GM12878 (cell line): ENCODE results near the gene AIF1. TPM values are rescaled to one million over a fixed set of nuclear protein-coding genes. Genes with fewer than 3 reads are reported as not detected.

Experiments
- ATAC-seq: fragments of 200-7000 bp; cut with Tn5 transposase; 3 replicates; pipeline ENCODE4 v1.9.1; 2020; ENCODE audit warnings: mild to moderate bottlenecking, moderate library complexity
- BruUV-seq: library from RNA; stranded (reverse); fragments of 400-500 nt; replicated peaks from 2 replicates; lab custom pipeline; 2021; lab: Mats Ljungman, UMichigan
- CTCF ChIA-PET: fragments of 300-600 bp; sonication (Branson Sonifier 250); formaldehyde crosslinking; extraction: SDS; loops from one replicate; lab custom pipeline; 2021; ENCODE audit warnings: inconsistent platforms; lab: Yijun Ruan, JAX
- POLR2A ChIA-PET: fragments of 350-600 bp; formaldehyde crosslinking; extraction: SDS; loops from one replicate; lab custom pipeline; 2021; ENCODE audit warnings: inconsistent platforms; lab: Charles Lee
- RAD21 ChIA-PET: fragments of 300-600 bp; sonication (Branson Sonifier 250); formaldehyde crosslinking; loops from one replicate; lab custom pipeline; 2023; ENCODE audit warnings: antibody characterized with exemption; ENCODE audit not compliant: unreplicated experiment; lab: Charles Lee
- SMC1A ChIA-PET: fragments of 300-600 bp; sonication (Branson Sonifier 250); formaldehyde crosslinking; loops from one replicate; lab custom pipeline; 2023; ENCODE audit not compliant: unreplicated experiment, uncharacterized antibody; lab: Charles Lee
- DNase-seq: peaks from one replicate; pipeline ENCODE4 v3.0.0-alpha.2; 2011; ENCODE audit warnings: low read depth, low spot score
- FAIRE-seq: peaks from 3 replicates; lab custom pipeline; 2011; peaks lifted over from hg19 to GRCh38; lab: Jason Lieb, UNC
- H2AFZ ChIP-seq: 2 replicates; pipeline ENCODE4 v1.6.0; 2011; ENCODE audit warnings: low read depth, low read length, control low read depth; ENCODE audit not compliant: control insufficient read depth
- H3K27ac ChIP-seq: 2 replicates; pipeline ENCODE4 v1.5.1; 2011; ENCODE audit warnings: control low read depth; ENCODE audit not compliant: control insufficient read depth, insufficient read depth
- H3K27me3 ChIP-seq, 2 experiments: replicated peaks in 1 of 2; 2 replicates each; pipeline versions ENCODE4 v1.6.0 to v1.6.1; 2011; ENCODE audit warnings: low read length in 1 of 2; ENCODE audit not compliant: control insufficient read depth in 2 of 2, insufficient read depth in 2 of 2
- H3K36me3 ChIP-seq, 2 experiments: 2 replicates each; pipeline ENCODE4 v1.5.1; 2011; ENCODE audit warnings: low read length in 1 of 2; ENCODE audit not compliant: control insufficient read depth in 2 of 2, insufficient read depth in 2 of 2
- H3K4me1 ChIP-seq: 2 replicates; pipeline ENCODE4 v1.6.1; 2011; ENCODE audit warnings: mild to moderate bottlenecking, low read length, moderate library complexity, mixed read lengths; ENCODE audit not compliant: control insufficient read depth, insufficient read depth
- H3K4me2 ChIP-seq: 2 replicates; pipeline ENCODE4 v1.6.0; 2011; ENCODE audit warnings: control low read depth; ENCODE audit not compliant: control insufficient read depth, insufficient read depth
- H3K4me3 ChIP-seq: fragments of 200-600 bp; sonication (generic); 2 replicates; pipeline ENCODE4 v1.5.1; 2016
- H3K79me2 ChIP-seq: 2 replicates; pipeline ENCODE4 v1.6.0; 2011; ENCODE audit warnings: low read length; ENCODE audit not compliant: control insufficient read depth, insufficient read depth
- H3K9ac ChIP-seq: 2 replicates; pipeline ENCODE4 v1.8.0; 2011; ENCODE audit warnings: low read length, control low read depth, mixed read lengths; ENCODE audit not compliant: control insufficient read depth, insufficient read depth
- H3K9me3 ChIP-seq: replicated peaks from 3 replicates; pipeline ENCODE4 v1.5.1; 2011; ENCODE audit warnings: mild to moderate bottlenecking, low read length; ENCODE audit not compliant: control insufficient read depth, insufficient read depth
- H4K20me1 ChIP-seq: 2 replicates; pipeline ENCODE4 v1.6.0; 2011; ENCODE audit not compliant: control insufficient read depth, insufficient read depth
- BMI1 ChIP-seq: fragments of 450-650 bp; IDR thresholded peaks from 2 replicates; pipeline ENCODE4 v1.6.1; 2016; ENCODE audit warnings: mild to moderate bottlenecking, moderate library complexity, borderline replicate concordance
- BRCA1 ChIP-seq: IDR thresholded peaks from 2 replicates; pipeline ENCODE4 v1.6.1; 2011; ENCODE audit warnings: low read depth, low read length, improper control_type of control experiment
- FOS ChIP-seq: IDR thresholded peaks from 3 replicates; pipeline ENCODE4 v1.6.1; 2011; ENCODE audit warnings: borderline replicate concordance; ENCODE audit not compliant: insufficient read length; ENCODE audit errors: extremely low read depth
- MYC ChIP-seq: IDR thresholded peaks from 2 replicates; pipeline ENCODE4 v1.6.1; 2011; ENCODE audit warnings: mild to moderate bottlenecking, low read length, moderate library complexity, inconsistent platforms; ENCODE audit not compliant: insufficient read depth, insufficient replicate concordance, insufficient read length, severe bottlenecking
- PKNOX1 ChIP-seq: fragments of 450-650 bp; IDR thresholded peaks from 2 replicates; pipeline ENCODE4 v1.6.1; 2016; ENCODE audit warnings: mild to moderate bottlenecking
- RAD21 ChIP-seq: IDR thresholded peaks from 2 replicates; pipeline ENCODE4 v1.6.1; 2011; ENCODE audit warnings: mild to moderate bottlenecking, low read depth, low read length, moderate library complexity; ENCODE audit not compliant: insufficient read depth
- RELA ChIP-seq: fragments of 450-650 bp; IDR thresholded peaks from 2 replicates; pipeline ENCODE4 v1.8.0; 2014; ENCODE audit warnings: borderline replicate concordance; ENCODE audit not compliant: partially characterized antibody
- RUNX3 ChIP-seq: IDR thresholded peaks from 2 replicates; pipeline ENCODE4 v1.6.1; 2012; ENCODE audit warnings: low read length, inconsistent platforms
- SMARCA5 ChIP-seq: fragments of 450-650 bp; IDR thresholded peaks from 2 replicates; pipeline ENCODE4 v1.6.1; 2017; ENCODE audit warnings: mild to moderate bottlenecking
- SMC3 ChIP-seq: IDR thresholded peaks from 2 replicates; pipeline ENCODE4 v1.6.1; 2011; ENCODE audit warnings: low read length, improper control_type of control experiment, borderline replicate concordance
- WGBS: methylation state at CpG from one replicate; pipeline ENCODE4 v1.1.6; 2016; ENCODE audit warnings: low lambda C conversion rate; ENCODE audit not compliant: insufficient replicate concordance, insufficient coverage; ENCODE audit errors: missing lambda C conversion rate; 5-methylcytosine and 5-hydroxymethylcytosine counted together
- in situ Hi-C: fragments of 300-500 bp; cut with MboI; formaldehyde crosslinking; loops from 9 replicates; pipeline ENCODE4 v1.14.3; 2018; ENCODE audit warnings: mixed read lengths
- intact Hi-C: fragments of 100-400 bp; cut with micrococcal nuclease; formaldehyde crosslinking; loops from one replicate; pipeline ENCODE4 v1.14.2; 2022; ENCODE audit not compliant: unreplicated experiment
- polyA plus RNA-seq, 11 experiments: library from polyadenylated mRNA; depleted of rRNA in 4 of 11; unstranded in 6 of 11; stranded (reverse) in 5 of 11; fragments of >200 nt; fragmentation: Nextera tagmentation in 4 of 11; fragmentation: Illumina TruSeq in 1 of 11; extraction: Ambion mirVana in 4 of 11; extraction: Trizol in 1 of 11; gene quantifications; 1 replicate in 1 of 11; 2 replicates in 10 of 11; pipeline versions ENCODE4 v1.2.1 to v1.2.3, GENCODE V29; 2011 to 2016; ENCODE audit warnings: inconsistent platforms in 2 of 11, missing spikeins in 2 of 11, low read depth in 1 of 11
- total RNA-seq, 4 experiments: library from RNA; depleted of rRNA in 3 of 4; stranded (reverse); fragments of >200 nt in 3 of 4; fragmentation: Illumina TruSeq in 1 of 4; extraction: Trizol in 1 of 4; gene quantifications; 2 replicates each; pipeline versions ENCODE4 v1.2.1 to v1.2.3, GENCODE V29; 2013 to 2021
- TF ChIP-seq, protein P1 (sequence below), 3 experiments: IDR thresholded peaks in 2 of 3; conservative IDR thresholded peaks in 1 of 3; 2 replicates each; pipeline ENCODE4 v1.5.1; 2011; ENCODE audit warnings: low read depth in 3 of 3, low read length in 3 of 3, mild to moderate bottlenecking in 3 of 3, control low read depth in 2 of 3, moderate library complexity in 2 of 3, inconsistent platforms in 1 of 3, mixed read lengths in 1 of 3; ENCODE audit not compliant: control insufficient read depth in 2 of 3, insufficient read depth in 1 of 3; ENCODE audit errors: extremely low read depth in 1 of 3

Gene AIF1
- total and polyA plus RNA-seq, 10 of the 15 experiments (the other 5 are each of a cell fraction or from before 2014, with no cell fraction given), result 1.9 to 256 (median 134) TPM

GRCh38 chr6:31597006-31597405 is 18.0 kb upstream of the AIF1 start:
- ChIA-PET POLR2A (interaction anchor here (0.9 to 8.5 kb wide), 8 partner anchors 16 to 68 kb away, joined by 3 to 282 read pairs (median 12); partner anchors contain the start of genes ATP6V1G2, DDX39B, GPANK1 and LST1), SMC1A (interaction anchor here (0.6 to 45.5 kb wide), 10 partner anchors 15 to 236 kb away, joined by 3 to 1989 read pairs (median 6); partner anchors contain the start of genes AIF1, ATP6V1G2, DDX39B and LST1), CTCF (interaction anchor here (0.7 to 31.0 kb wide), 15 partner anchors 10 to 699 kb away, joined by 3 to 2098 read pairs (median 4); partner anchors contain the start of genes AIF1, ATP6V1G2, C6orf47 and DDX39B), RAD21 (interaction anchor here (1.3 to 12.5 kb wide), 7 partner anchors 16 to 234 kb away, joined by 4 to 668 read pairs (median 66); partner anchors contain the start of genes AIF1, ATP6V1G2, C6orf47 and DDX39B)
- Histone ChIP-seq H3K27me3 (no peaks in the 10 kb centered on the region), H3K36me3 (no peaks in the 10 kb centered on the region), H4K20me1 (no peaks in the 10 kb centered on the region), H3K4me3 (no peak overlapping the region), H3K4me2 (no peak overlapping the region), H2AFZ (no peak overlapping the region; the same call in 1 of the 2 replicates), H3K9me3 (no peaks in the 10 kb centered on the region), H3K9ac (no peak overlapping the region), H3K4me1 (peaks cover 18% of the 10 kb centered on the region), H3K27ac (no peak overlapping the region), H3K79me2 (no peaks in the 10 kb centered on the region)
- in situ Hi-C loops, result loop anchor here (5.0 kb wide), 2 partner anchors 50 to 105 kb away; partner anchors contain the start of genes ATP6V1G2 and NFKBIL1
- no TSS peak for BruUV-seq
- TF ChIP-seq RUNX3 (peak; percentile 37; the same call in 1 of the 2 replicates), RELA (peak; percentile 22), BRCA1 (no peak), SMARCA5 (peak; percentile 75), PKNOX1 (peak; percentile 60), FOS (no peak), MYC (no peak), BMI1 (no peak), RAD21 (peak; percentile 74), SMC3 (peak; percentile 86; the same call in 1 of the 2 replicates)
- TF ChIP-seq, protein P1, sequence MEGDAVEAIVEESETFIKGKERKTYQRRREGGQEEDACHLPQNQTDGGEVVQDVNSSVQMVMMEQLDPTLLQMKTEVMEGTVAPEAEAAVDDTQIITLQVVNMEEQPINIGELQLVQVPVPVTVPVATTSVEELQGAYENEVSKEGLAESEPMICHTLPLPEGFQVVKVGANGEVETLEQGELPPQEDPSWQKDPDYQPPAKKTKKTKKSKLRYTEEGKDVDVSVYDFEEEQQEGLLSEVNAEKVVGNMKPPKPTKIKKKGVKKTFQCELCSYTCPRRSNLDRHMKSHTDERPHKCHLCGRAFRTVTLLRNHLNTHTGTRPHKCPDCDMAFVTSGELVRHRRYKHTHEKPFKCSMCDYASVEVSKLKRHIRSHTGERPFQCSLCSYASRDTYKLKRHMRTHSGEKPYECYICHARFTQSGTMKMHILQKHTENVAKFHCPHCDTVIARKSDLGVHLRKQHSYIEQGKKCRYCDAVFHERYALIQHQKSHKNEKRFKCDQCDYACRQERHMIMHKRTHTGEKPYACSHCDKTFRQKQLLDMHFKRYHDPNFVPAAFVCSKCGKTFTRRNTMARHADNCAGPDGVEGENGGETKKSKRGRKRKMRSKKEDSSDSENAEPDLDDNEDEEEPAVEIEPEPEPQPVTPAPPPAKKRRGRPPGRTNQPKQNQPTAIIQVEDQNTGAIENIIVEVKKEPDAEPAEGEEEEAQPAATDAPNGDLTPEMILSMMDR (IDR thresholded peaks at IDR 0.05 in 2 of 3, conservative IDR thresholded peaks at IDR 0.05 in 1 of 3; ENCODE audit: control insufficient read depth in 2 of 3, extremely low read depth in 1 of 3, insufficient read depth in 1 of 3, low read depth in 3 of 3, low read length in 3 of 3), result peak; percentile 45 to 64 (median 56)
- WGBS, result 2% methylated on average over 2 of the region's 2 CpGs
- DNase-seq (no peak), FAIRE-seq (no peak), ATAC-seq (peak; percentile 84)
- intact Hi-C loops, result loop anchor here (10.0 kb wide), 1 partner anchor 202 kb away; no protein-coding TSS in a partner anchor
